GM18861 (cell line): Measurements from ENCODE around the gene MLLT3.
A peak's percentile ranks its signal among the peaks of the same experiment; 100 is the strongest.

ENCODE experiments used
- ATAC-seq: cut with Tn5 transposase; IDR thresholded peaks from one replicate; pipeline ENCODE4 v1.9.1; 2021; ENCODE audit not compliant: unreplicated experiment

The MLLT3 gene

GRCh38 chr9:20356403-20357036 is 265.8 kb downstream of the MLLT3 start:
- no peak for ATAC-seq

GRCh38 chr9:20355022-20355421 is 267.3 kb downstream of the MLLT3 start:
- ATAC-seq = peak; percentile 37

- no peak for ATAC-seq
Observed at GRCh38 chr9:20353931-20354652, 268.2 kb downstream of the MLLT3 start.

- ATAC-seq = no peak
Observed at GRCh38 chr9:20353524-20353923, 268.8 kb downstream of the MLLT3 start.

GRCh38 chr9:20352591-20352990 is 269.7 kb downstream of the MLLT3 start:
- no peak for ATAC-seq

- ATAC-seq = no peak
Observed at GRCh38 chr9:20351715-20352114, 270.6 kb downstream of the MLLT3 start.

- ATAC-seq = no peak
Observed at GRCh38 chr9:20349568-20349967, 272.7 kb downstream of the MLLT3 start.

- ATAC-seq = no peak
Observed at GRCh38 chr9:20343325-20343724, 279.0 kb downstream of the MLLT3 start.

- ATAC-seq = no peak
Observed at GRCh38 chr9:20340511-20340861, 281.8 kb downstream of the MLLT3 start.

- ATAC-seq = no peak
Observed at GRCh38 chr9:20335668-20336332, 286.5 kb downstream of the MLLT3 start.

- no peak for ATAC-seq
Observed at GRCh38 chr9:20333991-20334390, 288.3 kb downstream of the MLLT3 start.

GRCh38 chr9:20331095-20331685 is 291.1 kb downstream of the MLLT3 start:
- peak; percentile 86 for ATAC-seq

- ATAC-seq = no peak
Observed at GRCh38 chr9:20330688-20331087, 291.6 kb downstream of the MLLT3 start.

GRCh38 chr9:20326516-20326915 is 295.8 kb downstream of the MLLT3 start:
- no peak for ATAC-seq

- ATAC-seq = no peak
Observed at GRCh38 chr9:20325008-20325407, 297.3 kb downstream of the MLLT3 start.

- ATAC-seq = no peak
Observed at GRCh38 chr9:20322212-20322611, 300.1 kb downstream of the MLLT3 start.

GRCh38 chr9:20321423-20322082 is 300.7 kb downstream of the MLLT3 start:
- ATAC-seq = no peak

- ATAC-seq = no peak
Observed at GRCh38 chr9:20320921-20321320, 301.4 kb downstream of the MLLT3 start.

- no peak for ATAC-seq
Observed at GRCh38 chr9:20319641-20320337, 302.5 kb downstream of the MLLT3 start.

GRCh38 chr9:20319241-20319640 is 303.1 kb downstream of the MLLT3 start:
- no peak for ATAC-seq

GRCh38 chr9:20317701-20318100 is 304.6 kb downstream of the MLLT3 start:
- no peak for ATAC-seq
